ENCODE measurements around the gene SLC25A39.

SLC25A39 gene

DNA sequence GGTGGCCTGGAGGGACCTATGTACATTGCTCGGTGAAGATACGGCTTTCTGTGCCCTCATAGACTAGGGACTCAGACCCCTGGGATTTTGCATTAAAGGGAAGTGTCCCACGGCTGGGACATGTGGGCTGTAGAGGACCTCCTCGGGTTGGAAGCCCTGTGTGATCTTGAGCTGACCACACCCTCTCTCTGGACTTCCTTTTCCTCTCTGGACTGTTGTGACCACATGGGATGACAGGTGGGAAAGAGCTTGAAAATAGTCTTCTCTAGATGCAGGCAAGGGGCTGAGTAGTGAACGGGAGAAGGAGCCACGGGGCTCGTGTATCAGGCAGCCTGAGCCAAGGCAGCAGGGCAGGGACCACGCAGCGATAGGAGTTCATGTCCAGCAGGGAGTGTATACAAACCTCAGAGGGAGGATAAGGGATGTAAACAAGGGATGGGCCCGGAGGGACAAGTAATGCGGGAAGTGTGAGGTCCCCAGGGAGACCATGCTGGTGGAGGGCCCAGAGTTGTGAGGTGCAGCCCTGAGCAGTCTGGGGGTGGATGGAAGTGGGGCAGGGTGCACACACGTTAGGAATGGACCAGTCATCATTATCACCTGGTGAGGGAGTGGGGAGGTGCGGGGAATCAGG, 52.2 kb downstream of the SLC25A39 start:
- DNase-seq, result no peak
